KMS-11 (cell line): ENCODE data around the gene MMP1.

Source experiments
- H2AFZ ChIP-seq: fragments of 200-600 bp; sonication (generic); 2 replicates; pipeline ENCODE4 v1.6.1; 2016; ENCODE audit warnings: antibody characterized with exemption, mixed run types, low read depth
- H3K27ac ChIP-seq: fragments of 200-600 bp; sonication (generic); 2 replicates; pipeline ENCODE4 v1.6.1; 2016; ENCODE audit warnings: mild to moderate bottlenecking, mixed run types
- H3K27me3 ChIP-seq: fragments of 200-600 bp; sonication (generic); 2 replicates; pipeline ENCODE4 v1.6.1; 2017; ENCODE audit warnings: mild to moderate bottlenecking, low read depth, mixed run types, moderate library complexity; ENCODE audit not compliant: insufficient read depth
- H3K36me3 ChIP-seq: fragments of 200-600 bp; sonication (generic); 2 replicates; pipeline ENCODE4 v1.6.1; 2017; ENCODE audit warnings: mild to moderate bottlenecking, mixed run types; ENCODE audit not compliant: insufficient read depth
- H3K4me1 ChIP-seq: fragments of 200-600 bp; sonication (generic); 2 replicates; pipeline ENCODE4 v1.6.1; 2016; ENCODE audit warnings: mild to moderate bottlenecking, low read depth, mixed run types; ENCODE audit not compliant: poor library complexity, severe bottlenecking
- H3K4me2 ChIP-seq: fragments of 200-600 bp; sonication (generic); 2 replicates; pipeline ENCODE4 v1.7.0; 2016; ENCODE audit warnings: mild to moderate bottlenecking, mixed run types
- H3K4me3 ChIP-seq: fragments of 200-600 bp; sonication (generic); IDR thresholded peaks from 2 replicates; pipeline ENCODE4 v1.6.1; 2017; ENCODE audit warnings: low read depth, low read length, mixed read lengths; ENCODE audit not compliant: insufficient read depth
- H3K79me2 ChIP-seq: fragments of 200-600 bp; sonication (generic); 2 replicates; pipeline ENCODE4 v1.6.1; 2016; ENCODE audit warnings: low read depth, mixed run types; ENCODE audit not compliant: insufficient read depth
- H3K9ac ChIP-seq: fragments of 200-600 bp; sonication (generic); 2 replicates; pipeline ENCODE4 v1.6.1; 2016; ENCODE audit warnings: mild to moderate bottlenecking, mixed run types
- H4K20me1 ChIP-seq: fragments of 200-600 bp; sonication (generic); 2 replicates; pipeline ENCODE4 v1.6.1; 2016; ENCODE audit warnings: mild to moderate bottlenecking, mixed run types; ENCODE audit not compliant: insufficient read depth
- TF ChIP-seq, protein P1 (sequence below): fragments of 200-600 bp; sonication (generic); conservative IDR thresholded peaks from 2 replicates; pipeline ENCODE4 v1.6.1; 2017; ENCODE audit warnings: low read depth, mild to moderate bottlenecking, antibody characterized with exemption, low read length, moderate library complexity, mixed read lengths

The MMP1 gene

DNA sequence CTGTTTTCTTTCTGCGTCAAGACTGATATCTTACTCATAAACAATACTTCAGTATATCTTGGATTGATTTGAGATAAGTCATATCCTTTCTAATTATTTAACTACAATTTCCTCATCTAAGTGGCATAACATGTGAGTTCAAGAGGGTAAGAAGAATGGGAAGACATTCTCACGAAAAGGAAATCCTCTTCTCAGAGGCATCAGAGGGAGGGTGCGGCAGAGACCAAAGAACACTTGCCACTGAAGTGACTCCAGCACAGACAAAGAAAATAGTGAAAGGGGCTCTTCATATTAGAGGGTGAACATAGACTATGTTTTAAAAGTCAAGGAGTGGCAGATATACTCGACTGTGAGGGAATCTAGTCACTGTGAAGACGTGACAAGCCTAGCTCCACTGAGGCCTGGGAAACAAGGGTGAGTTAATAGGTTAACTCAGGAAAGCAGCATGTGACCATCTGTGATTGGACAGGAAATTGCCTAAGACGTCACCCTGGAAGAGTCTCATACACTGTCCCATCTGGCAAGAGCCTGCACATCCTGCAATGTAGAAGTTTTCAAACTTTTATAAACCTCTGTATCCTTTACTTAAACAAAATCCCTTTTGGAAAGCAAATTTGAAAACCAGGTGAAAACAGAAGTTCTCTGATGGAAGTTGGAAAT is 1.9 kb upstream of the MMP1 start:
- no peaks in the 10 kb centered on the region for H4K20me1 ChIP-seq
- TF ChIP-seq, protein P1, sequence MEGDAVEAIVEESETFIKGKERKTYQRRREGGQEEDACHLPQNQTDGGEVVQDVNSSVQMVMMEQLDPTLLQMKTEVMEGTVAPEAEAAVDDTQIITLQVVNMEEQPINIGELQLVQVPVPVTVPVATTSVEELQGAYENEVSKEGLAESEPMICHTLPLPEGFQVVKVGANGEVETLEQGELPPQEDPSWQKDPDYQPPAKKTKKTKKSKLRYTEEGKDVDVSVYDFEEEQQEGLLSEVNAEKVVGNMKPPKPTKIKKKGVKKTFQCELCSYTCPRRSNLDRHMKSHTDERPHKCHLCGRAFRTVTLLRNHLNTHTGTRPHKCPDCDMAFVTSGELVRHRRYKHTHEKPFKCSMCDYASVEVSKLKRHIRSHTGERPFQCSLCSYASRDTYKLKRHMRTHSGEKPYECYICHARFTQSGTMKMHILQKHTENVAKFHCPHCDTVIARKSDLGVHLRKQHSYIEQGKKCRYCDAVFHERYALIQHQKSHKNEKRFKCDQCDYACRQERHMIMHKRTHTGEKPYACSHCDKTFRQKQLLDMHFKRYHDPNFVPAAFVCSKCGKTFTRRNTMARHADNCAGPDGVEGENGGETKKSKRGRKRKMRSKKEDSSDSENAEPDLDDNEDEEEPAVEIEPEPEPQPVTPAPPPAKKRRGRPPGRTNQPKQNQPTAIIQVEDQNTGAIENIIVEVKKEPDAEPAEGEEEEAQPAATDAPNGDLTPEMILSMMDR = no peak

DNA sequence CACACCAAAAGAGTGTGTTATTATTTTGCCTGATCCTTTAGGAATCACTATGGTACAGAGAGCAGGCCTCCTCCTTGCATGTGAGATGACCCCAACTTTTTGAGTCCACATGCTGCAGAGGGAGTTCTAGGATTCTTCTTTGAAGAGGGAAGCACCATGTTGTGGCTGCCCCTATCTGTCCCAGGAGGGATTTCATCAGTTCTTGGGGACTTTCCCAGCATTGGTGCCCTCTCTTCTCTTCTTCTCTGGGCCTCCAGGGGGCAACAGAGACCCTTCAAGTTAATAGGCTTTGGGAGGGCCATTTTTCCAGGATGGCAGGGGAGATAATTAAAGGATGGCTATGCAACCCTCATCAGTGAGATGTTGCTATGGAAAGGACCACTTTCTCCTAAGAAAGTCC is 3.6 kb downstream of the MMP1 start:
- Histone ChIP-seq H2AFZ (peak overlapping the region; percentile 34; the same call in 1 of the 2 replicates), H3K27ac (no peak overlapping the region), H3K36me3 (no peaks in the 10 kb centered on the region), H3K4me1 (peaks cover 3% of the 10 kb centered on the region), H3K4me2 (no peak overlapping the region), H3K9ac (no peak overlapping the region), H3K79me2 (no peaks in the 10 kb centered on the region), H4K20me1 (no peaks in the 10 kb centered on the region), H3K27me3 (no peaks in the 10 kb centered on the region), H3K4me3 (no peak overlapping the region)
- TF ChIP-seq, protein P1 = peak; percentile 53; the same call in 1 of the 2 replicates

More for the DNA sequence above, 1.9 kb upstream of the MMP1 start:
- Histone ChIP-seq H3K4me1 (no peaks in the 10 kb centered on the region), H3K79me2 (no peaks in the 10 kb centered on the region), H3K4me2 (no peak overlapping the region), H3K4me3 (no peak overlapping the region), H3K27ac (no peak overlapping the region), H3K27me3 (no peaks in the 10 kb centered on the region), H2AFZ (no peak overlapping the region), H3K9ac (no peak overlapping the region), H3K36me3 (no peaks in the 10 kb centered on the region)

DNA sequence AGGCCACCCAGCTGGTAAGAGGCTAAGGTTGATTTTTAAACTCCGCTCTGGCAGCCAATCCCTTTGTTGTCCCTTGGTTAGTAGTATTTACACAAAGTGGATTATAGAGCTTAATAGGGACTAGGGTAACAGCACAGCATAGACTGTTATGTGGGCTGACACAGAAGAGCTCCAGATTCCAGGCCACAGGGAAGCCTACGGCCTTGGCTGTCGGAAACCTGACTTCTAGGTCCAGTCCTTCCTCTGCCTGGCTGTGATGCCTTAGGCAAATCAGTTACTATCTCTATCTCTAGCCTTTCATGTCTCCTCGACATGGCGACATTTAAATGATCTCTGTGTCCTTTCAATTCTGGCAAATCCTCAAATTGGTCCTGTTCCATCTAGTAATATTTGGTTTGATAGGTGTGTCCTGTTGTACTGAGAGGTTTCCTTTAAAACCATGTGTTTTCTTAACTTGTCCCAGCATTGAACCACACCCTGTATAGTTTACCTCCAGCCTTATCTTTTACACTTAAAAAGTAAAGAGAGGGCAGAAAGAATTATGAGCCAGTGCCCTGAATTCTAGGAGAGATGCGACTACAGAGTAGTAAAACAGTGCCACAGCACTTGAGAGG is 4.2 kb downstream of the MMP1 start:
- Histone ChIP-seq H3K36me3 (no peaks in the 10 kb centered on the region), H3K4me2 (no peak overlapping the region), H2AFZ (peak overlapping the region; percentile 34; the same call in 1 of the 2 replicates), H3K79me2 (no peaks in the 10 kb centered on the region), H3K9ac (no peak overlapping the region), H3K27ac (no peak overlapping the region), H3K4me3 (no peak overlapping the region), H3K27me3 (no peaks in the 10 kb centered on the region), H3K4me1 (peaks cover 3% of the 10 kb centered on the region), H4K20me1 (no peaks in the 10 kb centered on the region)
- TF ChIP-seq, protein P1 = no peak

DNA sequence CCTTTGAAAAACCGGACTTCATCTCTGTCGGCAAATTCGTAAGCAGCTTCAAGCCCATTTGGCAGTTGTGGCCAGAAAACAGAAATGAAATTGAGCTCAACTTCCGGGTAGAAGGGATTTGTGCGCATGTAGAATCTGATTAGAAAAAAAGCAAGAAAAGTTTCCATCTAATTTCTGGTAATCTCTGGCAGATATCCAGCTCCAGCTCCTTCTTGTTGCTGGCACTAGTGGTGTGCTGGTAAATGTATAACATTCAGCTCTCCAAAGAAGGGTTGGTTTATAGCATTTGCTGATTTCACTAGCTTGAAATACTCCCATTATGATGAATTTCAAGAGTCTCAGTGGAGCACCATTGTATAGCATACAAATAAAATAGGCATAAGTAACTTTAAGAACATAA is 5.4 kb downstream of the MMP1 start:
- no peak overlapping the region for H3K27ac ChIP-seq
- TF ChIP-seq, protein P1 = no peak
- H3K9ac ChIP-seq = no peak overlapping the region
- peaks cover 3% of the 10 kb centered on the region for H3K4me1 ChIP-seq
- H3K4me2 ChIP-seq = no peak overlapping the region
- no peaks in the 10 kb centered on the region for H3K36me3 ChIP-seq
- H3K4me3 ChIP-seq = no peak overlapping the region
- no peaks in the 10 kb centered on the region for H4K20me1 ChIP-seq
- H3K79me2 ChIP-seq = no peaks in the 10 kb centered on the region
- H3K27me3 ChIP-seq = no peaks in the 10 kb centered on the region
- H2AFZ ChIP-seq = no peak overlapping the region
